Thyroid gland (tissue), 4 donors: ENCODE measurements around the gene FAM171A2.
A peak's percentile ranks its signal among the peaks of the same experiment; 100 is the strongest.

Experiments
- CTCF ChIP-seq, 6 experiments: fragments of 200-600 bp in 3 of 6; fragments of 450-650 bp in 3 of 6; sonication (generic) in 3 of 6; IDR thresholded peaks; one replicate each; pipeline ENCODE4 v1.5.1; 2016 to 2019; ENCODE audit warnings: antibody characterized with exemption in 6 of 6, mild to moderate bottlenecking in 2 of 6, inconsistent platforms in 1 of 6, moderate library complexity in 1 of 6
- POLR2A ChIP-seq, 2 donors: fragments of 450-650 bp; IDR thresholded peaks; one replicate each; pipeline ENCODE4 v1.6.1; 2017; ENCODE audit warnings: antibody characterized with exemption in 2 of 2, mild to moderate bottlenecking in 2 of 2, moderate library complexity in 1 of 2

DNA sequence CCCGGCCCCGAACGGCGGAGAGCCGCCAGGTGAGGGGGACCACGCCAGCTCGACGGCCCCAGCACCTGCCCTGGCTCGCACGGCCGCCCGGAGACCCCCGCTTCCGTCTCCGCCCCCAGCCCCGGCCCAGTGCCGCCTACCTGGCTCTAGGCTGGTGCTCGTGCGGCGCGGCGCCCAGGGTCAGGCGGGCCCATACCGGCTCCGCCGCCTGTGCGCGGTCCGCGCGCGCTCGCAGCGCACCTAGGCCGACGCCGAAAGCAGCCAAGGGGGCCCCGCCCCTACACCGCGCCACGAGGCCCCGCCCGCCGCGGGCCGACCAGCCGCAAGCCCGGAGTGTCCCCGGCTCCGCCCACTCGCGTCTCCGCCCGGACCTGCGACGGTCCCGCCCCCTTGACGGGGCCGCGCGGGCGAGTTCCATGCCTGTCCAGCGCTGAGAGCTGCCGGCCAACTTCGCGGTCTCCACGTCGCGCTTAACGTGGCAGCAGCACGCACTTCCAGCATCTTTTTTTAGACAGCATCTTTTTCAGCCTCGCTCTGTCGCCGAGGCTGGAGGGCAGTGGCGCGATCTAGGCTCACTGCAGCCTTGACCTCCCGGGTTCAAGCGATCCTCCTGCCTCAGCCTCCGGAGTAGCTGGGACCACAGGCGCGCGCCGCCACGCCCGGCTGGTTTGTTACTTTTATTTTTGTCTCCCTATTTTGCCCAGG, 38.9 kb downstream of the FAM171A2 start, which contains the start of gene SLC25A39:
- TF ChIP-seq POLR2A (IDR thresholded peaks at IDR 0.05) = peak; percentile 26 to 88
- peak in 1 of 6 experiments; percentile 29 for TF ChIP-seq CTCF (IDR thresholded peaks at IDR 0.05)
